ENCODE measurements around the gene INPP5E.

Gene INPP5E

DNA sequence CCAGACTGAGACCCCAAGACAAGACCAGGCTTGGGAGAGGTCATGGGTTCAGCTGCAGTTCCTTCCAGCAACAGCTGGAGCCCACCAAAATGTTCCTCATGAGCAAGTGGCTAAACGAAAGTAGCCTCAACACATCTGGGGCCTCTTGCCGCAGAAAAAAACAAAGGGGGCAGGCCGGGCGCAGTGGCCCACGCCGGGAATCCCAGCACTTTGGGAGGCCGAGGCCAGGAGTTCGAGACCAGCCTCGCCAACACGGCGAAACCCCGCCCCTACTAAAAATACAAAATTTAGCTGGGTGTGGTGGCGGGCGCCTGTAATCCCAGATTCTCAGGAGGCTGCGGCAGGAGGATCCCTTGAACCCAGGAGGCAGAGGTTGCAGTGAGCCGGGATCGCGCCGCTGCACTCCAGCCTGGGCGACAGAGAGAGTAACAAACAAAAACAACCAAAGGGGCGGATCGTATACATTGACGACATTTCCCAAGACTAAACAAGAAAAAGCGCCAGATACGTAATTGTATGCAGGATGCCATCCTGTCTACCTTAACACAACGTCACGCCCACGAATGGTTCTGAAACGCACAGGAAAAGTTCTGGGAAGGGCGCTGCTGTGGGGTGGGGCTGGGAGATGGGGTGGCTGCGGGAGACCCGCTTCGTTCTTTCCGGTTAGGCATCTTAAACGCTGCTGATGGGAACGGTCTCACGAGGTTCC lies 1.7 kb downstream of the INPP5E start:
- Histone ChIP-seq H3K9me3 (no peaks in the 10 kb centered on the region), H3K27ac (no peak overlapping the region), H3K36me3 (peaks cover 32% of the 10 kb centered on the region), H3K4me3 (ENCODE audit: low read depth in 1 of 2, low read length in 1 of 2) (peak overlapping the region in 1 of 2 experiments; percentile 85), H3K4me1 (ENCODE audit: control insufficient read depth in 1 of 2, insufficient read depth in 1 of 2, low read depth in 1 of 2, low read length in 1 of 2) (peaks cover 15 to 16% of the 10 kb centered on the region in 2 experiments), H3K27me3 (peaks cover 22% of the 10 kb centered on the region)
- TF ChIP-seq, protein P1, sequence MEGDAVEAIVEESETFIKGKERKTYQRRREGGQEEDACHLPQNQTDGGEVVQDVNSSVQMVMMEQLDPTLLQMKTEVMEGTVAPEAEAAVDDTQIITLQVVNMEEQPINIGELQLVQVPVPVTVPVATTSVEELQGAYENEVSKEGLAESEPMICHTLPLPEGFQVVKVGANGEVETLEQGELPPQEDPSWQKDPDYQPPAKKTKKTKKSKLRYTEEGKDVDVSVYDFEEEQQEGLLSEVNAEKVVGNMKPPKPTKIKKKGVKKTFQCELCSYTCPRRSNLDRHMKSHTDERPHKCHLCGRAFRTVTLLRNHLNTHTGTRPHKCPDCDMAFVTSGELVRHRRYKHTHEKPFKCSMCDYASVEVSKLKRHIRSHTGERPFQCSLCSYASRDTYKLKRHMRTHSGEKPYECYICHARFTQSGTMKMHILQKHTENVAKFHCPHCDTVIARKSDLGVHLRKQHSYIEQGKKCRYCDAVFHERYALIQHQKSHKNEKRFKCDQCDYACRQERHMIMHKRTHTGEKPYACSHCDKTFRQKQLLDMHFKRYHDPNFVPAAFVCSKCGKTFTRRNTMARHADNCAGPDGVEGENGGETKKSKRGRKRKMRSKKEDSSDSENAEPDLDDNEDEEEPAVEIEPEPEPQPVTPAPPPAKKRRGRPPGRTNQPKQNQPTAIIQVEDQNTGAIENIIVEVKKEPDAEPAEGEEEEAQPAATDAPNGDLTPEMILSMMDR (IDR thresholded peaks at IDR 0.05) = no peak

DNA sequence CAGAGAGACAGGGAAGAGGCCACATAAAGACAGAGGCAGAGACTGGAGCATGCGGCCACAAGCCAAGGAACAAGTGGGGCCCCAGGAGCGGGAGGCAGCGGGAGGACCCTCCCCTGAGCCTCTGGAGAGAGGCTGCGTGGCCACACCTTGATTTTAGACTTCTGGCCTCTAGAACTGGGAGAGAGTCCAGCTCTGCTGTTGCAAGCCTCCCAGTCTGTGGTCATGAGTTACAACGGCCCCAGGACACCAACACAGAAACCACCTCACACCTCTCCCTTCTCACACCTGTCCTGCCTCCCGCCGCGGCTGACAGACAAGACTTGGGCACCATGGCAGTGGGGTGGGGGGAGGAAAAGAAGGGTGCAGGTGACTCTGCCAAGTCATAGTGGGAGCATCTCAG lies 2.2 kb downstream of the INPP5E start:
- Histone ChIP-seq H3K36me3 (peaks cover 26% of the 10 kb centered on the region), H3K4me1 (ENCODE audit: control insufficient read depth in 1 of 2, insufficient read depth in 1 of 2, low read depth in 1 of 2, low read length in 1 of 2) (peaks cover 15 to 16% of the 10 kb centered on the region in 2 experiments), H3K9me3 (no peaks in the 10 kb centered on the region), H3K27ac (no peak overlapping the region), H3K27me3 (peaks cover 22% of the 10 kb centered on the region), H3K4me3 (ENCODE audit: low read depth in 1 of 2, low read length in 1 of 2) (no peak overlapping the region)
- TF ChIP-seq, protein P1 (IDR thresholded peaks at IDR 0.05) = no peak

DNA sequence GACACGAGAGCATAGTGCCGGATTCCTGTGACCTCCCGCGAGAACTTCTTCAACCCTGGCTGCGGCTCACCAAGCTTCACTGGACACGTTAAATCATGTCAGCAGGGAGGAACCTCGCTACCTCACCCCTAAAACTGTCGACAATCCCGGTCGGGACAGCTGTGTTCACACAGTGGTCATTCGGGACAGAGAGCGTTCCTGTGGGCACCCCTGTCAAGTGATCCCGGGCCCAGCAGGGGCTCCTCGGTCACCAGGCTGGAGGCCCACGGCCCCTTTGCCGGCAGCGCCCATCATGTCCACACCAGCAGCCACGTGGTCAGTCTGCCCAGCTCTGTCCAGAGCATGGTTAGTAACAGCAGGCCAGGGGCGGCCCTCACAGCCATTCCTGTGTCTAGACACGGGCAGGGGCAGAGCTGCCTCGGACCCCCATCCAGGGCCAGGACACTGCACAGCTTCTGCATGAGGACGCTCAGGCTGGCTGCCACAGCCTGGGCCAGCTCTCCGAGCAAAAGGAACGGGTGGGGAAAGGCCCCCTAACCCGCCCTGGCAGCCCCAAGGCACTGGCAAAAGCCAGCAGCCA lies 3.5 kb downstream of the INPP5E start:
- H3K4me1 ChIP-seq (ENCODE audit: control insufficient read depth in 1 of 2, insufficient read depth in 1 of 2, low read depth in 1 of 2, low read length in 1 of 2) = peaks cover 15 to 16% of the 10 kb centered on the region in 2 experiments
- H3K36me3 ChIP-seq = peaks cover 14% of the 10 kb centered on the region
- TF ChIP-seq, protein P1 (IDR thresholded peaks at IDR 0.05) = no peak
- H3K27ac ChIP-seq = no peak overlapping the region
- H3K4me3 ChIP-seq (ENCODE audit: low read depth in 1 of 2, low read length in 1 of 2) = no peak overlapping the region
- no peaks in the 10 kb centered on the region for H3K9me3 ChIP-seq
- H3K27me3 ChIP-seq = peaks cover 22% of the 10 kb centered on the region

DNA sequence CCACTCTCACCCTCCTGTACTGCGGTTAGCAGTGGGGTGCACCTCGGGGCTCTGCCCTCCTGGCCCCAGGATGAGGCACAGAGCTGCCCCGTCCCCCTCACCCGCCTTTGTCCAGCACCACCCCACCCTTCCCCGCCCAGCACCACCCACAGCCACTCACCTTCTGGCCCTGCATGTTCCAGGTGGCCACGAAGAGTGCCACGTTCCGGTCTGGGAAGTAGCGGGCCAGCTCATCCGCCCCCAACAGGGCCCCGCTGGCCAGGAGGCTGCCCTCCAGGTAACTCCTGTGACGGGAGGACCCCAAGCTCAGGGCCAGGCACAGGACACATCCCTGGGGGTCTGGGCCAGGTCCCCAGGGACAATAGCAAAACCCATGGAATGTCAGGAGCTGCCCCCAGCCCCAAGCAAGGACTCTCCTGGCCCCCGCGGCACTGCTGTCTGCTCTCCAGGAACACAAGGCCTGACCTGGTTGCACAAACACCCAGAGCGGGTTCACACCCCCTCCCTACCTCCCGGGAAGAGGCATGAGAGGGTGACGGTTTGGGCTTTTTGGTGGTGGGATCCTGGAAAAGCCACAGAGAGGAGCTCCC lies 5.0 kb downstream of the INPP5E start:
- peaks cover 11 to 13% of the 10 kb centered on the region in 2 experiments for H3K4me1 ChIP-seq (ENCODE audit: control insufficient read depth in 1 of 2, insufficient read depth in 1 of 2, low read depth in 1 of 2, low read length in 1 of 2)
- H3K27ac ChIP-seq = no peak overlapping the region

DNA sequence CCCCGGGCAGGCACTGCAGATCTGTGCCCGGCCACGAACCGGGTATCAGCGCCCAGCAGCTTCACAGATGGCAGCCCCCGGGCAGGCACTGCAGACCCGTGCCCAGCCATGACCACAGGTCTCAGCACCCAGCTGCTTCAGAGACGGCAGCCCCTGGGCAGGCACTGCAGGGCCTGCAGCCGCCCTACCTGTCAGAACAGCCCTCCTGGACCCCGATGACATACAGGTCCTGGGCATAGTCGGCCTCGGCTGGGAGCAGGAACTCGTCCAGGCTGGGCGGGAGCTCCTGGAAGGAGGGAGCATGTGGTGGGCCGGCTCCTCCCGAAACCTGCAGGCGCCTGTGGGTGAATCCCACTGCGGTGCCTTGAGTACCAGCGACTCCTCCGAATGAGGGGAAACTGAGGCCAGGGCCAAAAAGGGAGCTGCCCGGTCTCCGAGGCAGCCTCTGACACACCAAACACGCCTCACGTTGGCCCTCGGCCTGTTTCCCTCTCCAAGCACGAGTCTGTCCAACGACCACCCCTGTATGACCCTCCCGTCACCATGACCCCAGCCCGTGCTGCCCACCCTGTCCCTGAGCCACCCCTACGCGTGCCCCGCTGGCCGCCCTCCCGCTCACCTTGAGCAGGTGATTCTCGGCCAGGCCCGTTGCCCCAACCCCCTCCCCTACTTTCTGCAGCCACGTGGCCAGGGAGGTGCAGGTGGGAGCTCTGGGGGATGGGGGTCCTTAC lies 5.6 kb downstream of the INPP5E start:
- H3K27ac ChIP-seq = no peak overlapping the region
- no peaks in the 10 kb centered on the region for H3K9me3 ChIP-seq
- peaks cover 19% of the 10 kb centered on the region for H3K36me3 ChIP-seq
- TF ChIP-seq, protein P1 (IDR thresholded peaks at IDR 0.05) = no peak
- H3K27me3 ChIP-seq = peaks cover 16% of the 10 kb centered on the region
- H3K4me3 ChIP-seq (ENCODE audit: low read depth in 1 of 2, low read length in 1 of 2) = no peak overlapping the region
- peaks cover 9 to 10% of the 10 kb centered on the region in 2 experiments for H3K4me1 ChIP-seq (ENCODE audit: control insufficient read depth in 1 of 2, insufficient read depth in 1 of 2, low read depth in 1 of 2, low read length in 1 of 2)

More for the DNA sequence above, 5.0 kb downstream of the INPP5E start:
- Histone ChIP-seq H3K9me3 (no peaks in the 10 kb centered on the region), H3K36me3 (peaks cover 12% of the 10 kb centered on the region), H3K4me3 (ENCODE audit: low read depth in 1 of 2, low read length in 1 of 2) (no peak overlapping the region), H3K27me3 (peaks cover 22% of the 10 kb centered on the region)
- TF ChIP-seq, protein P1 (IDR thresholded peaks at IDR 0.05) = no peak
